HepG2 (cell line): ENCODE data around the gene PARP6. TPM values are rescaled to one million over a fixed set of nuclear protein-coding genes. Genes with fewer than 3 reads are reported as not detected.

Experiments used
- ATAC-seq: fragments of 200-7000 bp; cut with Tn5 transposase; 3 replicates; pipeline ENCODE4 v1.9.1; 2020; ENCODE audit warnings: mild to moderate bottlenecking, moderate library complexity
- BruUV-seq: library from RNA; stranded (reverse); fragments of 400-500 nt; replicated peaks from 2 replicates; lab custom pipeline; 2021; lab: Mats Ljungman, UMichigan
- CTCF ChIA-PET: fragments of 300-600 bp; formaldehyde crosslinking; extraction: SDS; loops from one replicate; lab custom pipeline; 2021; ENCODE audit warnings: low total read pairs, inconsistent platforms, low intra/inter-chr PET ratio; lab: Yijun Ruan, JAX
- POLR2A ChIA-PET: fragments of 350-600 bp; sonication (Branson Sonifier 250); formaldehyde crosslinking; loops from one replicate; lab custom pipeline; 2020; ENCODE audit warnings: antibody characterized with exemption, inconsistent platforms; lab: Yijun Ruan, JAX
- DNase-seq: peaks from one replicate; pipeline ENCODE4 v3.0.0-alpha.2; 2015; ENCODE audit warnings: low spot score
- FAIRE-seq: peaks from 3 replicates; lab custom pipeline; 2011; peaks lifted over from hg19 to GRCh38; lab: Jason Lieb, UNC
- H2AFZ ChIP-seq: one replicate; pipeline ENCODE4 v1.6.1; 2011; ENCODE audit warnings: low read length, inconsistent platforms
- H3K27ac ChIP-seq: fragments of 300-600 bp; 3 replicates; pipeline ENCODE4 v1.8.0; 2011; ENCODE audit warnings: mixed run types, mild to moderate bottlenecking, mixed read lengths, low read length, inconsistent platforms; ENCODE audit not compliant: insufficient read depth; ENCODE audit errors: extremely low read length
- H3K27me3 ChIP-seq, 2 experiments: fragments of 200-600 bp in 1 of 2; 2 replicates in 1 of 2; 3 replicates in 1 of 2; pipeline versions ENCODE4 v1.6.0 to v1.8.0; 2011; ENCODE audit warnings: low read length in 2 of 2, mild to moderate bottlenecking in 2 of 2, moderate library complexity in 2 of 2, inconsistent platforms in 1 of 2; ENCODE audit not compliant: insufficient read depth in 2 of 2, control insufficient read depth in 1 of 2
- H3K36me3 ChIP-seq, 2 experiments: fragments of 200-600 bp in 1 of 2; replicated peaks in 1 of 2; 2 replicates in 1 of 2; 3 replicates in 1 of 2; pipeline versions ENCODE4 v1.5.1 to v1.8.0; 2011; ENCODE audit warnings: low read length in 2 of 2, inconsistent platforms in 1 of 2; ENCODE audit not compliant: insufficient read depth in 2 of 2, control insufficient read depth in 1 of 2
- H3K4me1 ChIP-seq: 2 replicates; pipeline ENCODE4 v1.5.1; 2012; ENCODE audit warnings: low read length, inconsistent platforms; ENCODE audit not compliant: insufficient read depth
- H3K4me2 ChIP-seq: 2 replicates; pipeline ENCODE4 v1.6.0; 2011; ENCODE audit warnings: low read depth, low read length, inconsistent platforms
- H3K4me3 ChIP-seq, 3 experiments: fragments of 200-600 bp in 1 of 3; sonication (generic), shearing (Covaris generic) in 1 of 3; replicated peaks in 1 of 3; 2 replicates each; pipeline ENCODE4 v1.5.1; 2011 to 2016; ENCODE audit warnings: low read length in 3 of 3, inconsistent platforms in 2 of 3, low read depth in 2 of 3, mild to moderate bottlenecking in 2 of 3, control low read depth in 1 of 3, mixed read lengths in 1 of 3; ENCODE audit not compliant: insufficient read depth in 1 of 3
- H3K79me2 ChIP-seq: one replicate; pipeline ENCODE4 v1.6.1; 2011; ENCODE audit warnings: low read length, inconsistent platforms; ENCODE audit not compliant: insufficient read depth
- H3K9ac ChIP-seq: 2 replicates; pipeline ENCODE4 v1.6.0; 2011; ENCODE audit warnings: mild to moderate bottlenecking, low read depth, low read length, inconsistent platforms; ENCODE audit not compliant: insufficient read depth
- H3K9me3 ChIP-seq: 2 replicates; pipeline ENCODE4 v1.5.1; 2012; ENCODE audit warnings: mild to moderate bottlenecking, low read length
- H4K20me1 ChIP-seq: 2 replicates; pipeline ENCODE4 v1.6.0; 2011; ENCODE audit warnings: inconsistent platforms, mild to moderate bottlenecking, low read length, moderate library complexity; ENCODE audit not compliant: insufficient read depth
- FOXO1 ChIP-seq: sonication (generic); formaldehyde crosslinking; IDR thresholded peaks from 2 replicates; pipeline ENCODE4 v1.4.0; 2020; ENCODE audit warnings: missing genetic modification reagents
- IRF1 ChIP-seq: sonication (generic); formaldehyde crosslinking; IDR thresholded peaks from 2 replicates; pipeline ENCODE4 v1.4.0; 2020; ENCODE audit warnings: low read depth, mild to moderate bottlenecking, missing genetic modification reagents
- MTF2 ChIP-seq: sonication (generic); formaldehyde crosslinking; IDR thresholded peaks from 2 replicates; pipeline ENCODE4 v1.5.0; 2020; ENCODE audit warnings: missing genetic modification reagents, borderline replicate concordance
- PTBP1 ChIP-seq: fragments of 200-400 bp; formaldehyde crosslinking; IDR thresholded peaks from 2 replicates; pipeline ENCODE4 v1.6.1; 2018; ENCODE audit warnings: low read length, low read depth; ENCODE audit not compliant: poor library complexity, severe bottlenecking
- REPIN1 ChIP-seq: sonication (generic); formaldehyde crosslinking; IDR thresholded peaks from 2 replicates; pipeline ENCODE4 v1.8.0; 2022; ENCODE audit warnings: missing genetic modification reagents, low read depth, mild to moderate bottlenecking, borderline replicate concordance
- SMC3 ChIP-seq: IDR thresholded peaks from 2 replicates; pipeline ENCODE4 v1.6.1; 2011; ENCODE audit warnings: low read length, improper control_type of control experiment
- SOX5 ChIP-seq: IDR thresholded peaks from 2 replicates; pipeline ENCODE4 v1.6.1; 2016; ENCODE audit warnings: borderline replicate concordance
- SP1 ChIP-seq, 2 experiments: fragments of 450-650 bp in 1 of 2; sonication (generic) in 1 of 2; formaldehyde crosslinking in 1 of 2; IDR thresholded peaks; 2 replicates each; pipeline versions ENCODE4 v1.4.0 to v1.6.1; 2016 to 2020; ENCODE audit warnings: missing genetic modification reagents in 1 of 2
- TCF7L2 ChIP-seq: IDR thresholded peaks from 2 replicates; pipeline ENCODE4 v1.6.1; 2011; ENCODE audit warnings: mild to moderate bottlenecking, low read depth, low read length, moderate library complexity
- THAP8 ChIP-seq: sonication (generic); formaldehyde crosslinking; IDR thresholded peaks from 2 replicates; pipeline ENCODE4 v1.5.1; 2020; ENCODE audit warnings: missing genetic modification reagents, mild to moderate bottlenecking, borderline replicate concordance
- YY1 ChIP-seq: IDR thresholded peaks from 2 replicates; pipeline ENCODE4 v1.6.1; 2011; ENCODE audit warnings: low read length, low read depth, moderate library complexity, mild to moderate bottlenecking; ENCODE audit not compliant: insufficient read depth, insufficient replicate concordance
- ZFYVE20 ChIP-seq: sonication (generic); formaldehyde crosslinking; IDR thresholded peaks from 2 replicates; pipeline ENCODE4 v1.8.0; 2023; ENCODE audit warnings: low read depth, mild to moderate bottlenecking, moderate library complexity, missing genetic modification reagents, borderline replicate concordance
- ZNF331 ChIP-seq: sonication (generic); formaldehyde crosslinking; IDR thresholded peaks from 2 replicates; pipeline ENCODE4 v1.4.0; 2020; ENCODE audit warnings: missing genetic modification reagents
- ZNF33B ChIP-seq: sonication (generic); formaldehyde crosslinking; IDR thresholded peaks from 2 replicates; pipeline ENCODE4 v1.5.1; 2020; ENCODE audit warnings: mild to moderate bottlenecking, missing genetic modification reagents
- ZNF432 ChIP-seq: sonication (generic); formaldehyde crosslinking; IDR thresholded peaks from 2 replicates; pipeline ENCODE4 v1.5.0; 2020; ENCODE audit warnings: missing genetic modification reagents, mild to moderate bottlenecking, borderline replicate concordance
- ZNF737 ChIP-seq: sonication (generic); formaldehyde crosslinking; IDR thresholded peaks from 2 replicates; pipeline ENCODE4 v1.5.0; 2020; ENCODE audit warnings: missing genetic modification reagents, mild to moderate bottlenecking, borderline replicate concordance
- ZNF816 ChIP-seq: sonication (generic); formaldehyde crosslinking; IDR thresholded peaks from 2 replicates; pipeline ENCODE4 v1.8.0; 2022; ENCODE audit warnings: missing genetic modification reagents, mild to moderate bottlenecking, borderline replicate concordance
- ZNF883 ChIP-seq: sonication (generic); formaldehyde crosslinking; IDR thresholded peaks from 2 replicates; pipeline ENCODE4 v1.5.1; 2020; ENCODE audit warnings: mild to moderate bottlenecking, missing genetic modification reagents; ENCODE audit errors: not compliant biosample characterization
- whole genome bisulfite sequencing: methylation state at CpG from one replicate; pipeline ENCODE4 v1.1.6; 2017; ENCODE audit warnings: low lambda C conversion rate; 5-methylcytosine and 5-hydroxymethylcytosine counted together
- in situ Hi-C: cut with HindIII; loops from 2 replicates; pipeline ENCODE4 v1.10.0; 2017; ENCODE audit warnings: low pct_unique_long_range_greater_than_20kb; ENCODE audit not compliant: extremely low pct_ligation_motif_present
- intact Hi-C: fragments of 100-400 bp; cut with micrococcal nuclease; formaldehyde crosslinking; loops from one replicate; pipeline ENCODE4 v1.10.0; 2022; ENCODE audit not compliant: unreplicated experiment
- polyA plus RNA-seq, 8 experiments: library from polyadenylated mRNA; depleted of rRNA in 3 of 8; stranded (reverse) in 7 of 8; unstranded in 1 of 8; fragments of >200 nt; fragmentation: Illumina TruSeq in 4 of 8; extraction: Trizol in 4 of 8; gene quantifications; 2 replicates each; pipeline versions ENCODE4 v1.2.1 to v1.2.3, GENCODE V29; 2011 to 2016; ENCODE audit warnings: low read depth in 4 of 8, missing spikeins in 1 of 8, mixed read lengths in 1 of 8; ENCODE audit not compliant: insufficient read depth in 1 of 8
- total RNA-seq, 5 experiments: library from RNA; depleted of rRNA; stranded (reverse); fragments of >200 nt; fragmentation: Illumina TruSeq; extraction: Trizol; gene quantifications; 2 replicates each; pipeline ENCODE4 v1.2.3, GENCODE V29; 2016; ENCODE audit warnings: low read depth in 1 of 5

PARP6 gene
- total and polyA plus RNA-seq, 2 of the 13 experiments (the other 11 are each of a cell fraction or from before 2014, with no cell fraction given) = 0.22 to 0.87 TPM

DNA sequence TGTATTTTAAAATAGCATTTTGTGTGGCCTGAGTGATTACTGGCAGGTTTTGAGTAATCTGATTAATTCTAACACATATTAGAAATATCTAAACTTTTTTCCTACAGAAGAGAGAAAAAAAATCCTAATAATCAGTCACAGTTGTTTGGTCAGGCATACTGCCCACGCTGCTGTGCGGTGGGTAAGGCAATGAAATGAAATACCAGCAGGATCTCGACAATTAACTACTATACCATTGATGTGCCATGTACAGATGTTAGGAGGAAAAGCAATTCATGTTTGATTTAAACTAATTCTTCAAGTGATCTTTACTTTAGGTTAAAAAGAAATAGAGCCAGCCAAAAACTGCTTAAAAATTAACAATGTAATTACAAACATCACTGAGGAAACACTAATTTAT is 79.9 kb downstream of the PARP6 start:
- H2AFZ ChIP-seq = no peak overlapping the region
- peaks cover 15% of the 10 kb centered on the region for H3K4me1 ChIP-seq
- no peak overlapping the region for H3K4me3 ChIP-seq
- in situ Hi-C loops = no loop called here
- ATAC-seq (no peak), DNase-seq (no peak), FAIRE-seq (no peak)
- no peaks in the 10 kb centered on the region for H4K20me1 ChIP-seq
- CTCF ChIA-PET = no interaction called here
- H3K9ac ChIP-seq = no peak overlapping the region
- TF ChIP-seq FOXO1 (CRISPR knock-in tag) = no peak
- no peak for TF ChIP-seq THAP8 (CRISPR knock-in tag)
- TF ChIP-seq ZNF737 (CRISPR knock-in tag) = no peak
- no peak for TF ChIP-seq TCF7L2
- TF ChIP-seq ZNF883 (CRISPR knock-in tag) = no peak
- no peak for TF ChIP-seq ZFYVE20 (CRISPR knock-in tag)
- TF ChIP-seq PTBP1 = no peak
- TF ChIP-seq ZNF816 (CRISPR knock-in tag) = no peak
- TF ChIP-seq ZNF33B = no peak
- no peak for TF ChIP-seq SP1 (IDR thresholded peaks at IDR 0.05)
- TF ChIP-seq SP1 (CRISPR knock-in tag; IDR thresholded peaks at IDR 0.05) = no peak
- TF ChIP-seq SOX5 = no peak
- TF ChIP-seq YY1 = no peak
- TF ChIP-seq ZNF331 (CRISPR knock-in tag) = no peak
- TF ChIP-seq ZNF432 (CRISPR knock-in tag) = no peak
- TF ChIP-seq SMC3 = no peak
- no peak for TF ChIP-seq MTF2 (CRISPR knock-in tag)
- TF ChIP-seq REPIN1 (CRISPR knock-in tag) = no peak
- no peak for TF ChIP-seq IRF1 (CRISPR knock-in tag)
- H3K9me3 ChIP-seq = no peaks in the 10 kb centered on the region
- no TSS peak for BruUV-seq
- H3K27ac ChIP-seq = no peak overlapping the region
- peaks cover 6 to 11% of the 10 kb centered on the region in 2 experiments; a peak in 4 of 5 replicates for H3K27me3 ChIP-seq
- H3K4me2 ChIP-seq = no peak overlapping the region
- 7% methylated on average over 3 of the region's 3 CpGs for WGBS
- H3K36me3 ChIP-seq = no peaks in the 10 kb centered on the region
- intact Hi-C loops = no loop called here
- POLR2A ChIA-PET = no interaction called here
- H3K79me2 ChIP-seq = no peaks in the 10 kb centered on the region
